ENCODE measurements around the gene MIX23.

- TF ChIP-seq, protein P1, sequence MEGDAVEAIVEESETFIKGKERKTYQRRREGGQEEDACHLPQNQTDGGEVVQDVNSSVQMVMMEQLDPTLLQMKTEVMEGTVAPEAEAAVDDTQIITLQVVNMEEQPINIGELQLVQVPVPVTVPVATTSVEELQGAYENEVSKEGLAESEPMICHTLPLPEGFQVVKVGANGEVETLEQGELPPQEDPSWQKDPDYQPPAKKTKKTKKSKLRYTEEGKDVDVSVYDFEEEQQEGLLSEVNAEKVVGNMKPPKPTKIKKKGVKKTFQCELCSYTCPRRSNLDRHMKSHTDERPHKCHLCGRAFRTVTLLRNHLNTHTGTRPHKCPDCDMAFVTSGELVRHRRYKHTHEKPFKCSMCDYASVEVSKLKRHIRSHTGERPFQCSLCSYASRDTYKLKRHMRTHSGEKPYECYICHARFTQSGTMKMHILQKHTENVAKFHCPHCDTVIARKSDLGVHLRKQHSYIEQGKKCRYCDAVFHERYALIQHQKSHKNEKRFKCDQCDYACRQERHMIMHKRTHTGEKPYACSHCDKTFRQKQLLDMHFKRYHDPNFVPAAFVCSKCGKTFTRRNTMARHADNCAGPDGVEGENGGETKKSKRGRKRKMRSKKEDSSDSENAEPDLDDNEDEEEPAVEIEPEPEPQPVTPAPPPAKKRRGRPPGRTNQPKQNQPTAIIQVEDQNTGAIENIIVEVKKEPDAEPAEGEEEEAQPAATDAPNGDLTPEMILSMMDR (IDR thresholded peaks at IDR 0.05): no peak
- no peak for TF ChIP-seq POLR2A (IDR thresholded peaks at IDR 0.05)
Measured at GRCh38 chr3:122355612-122356011, 27.4 kb downstream of the MIX23 start.
